Vagina (tissue), 2 donors: ENCODE measurements around the gene LHFPL2. TPM values are rescaled to one million over a fixed set of nuclear protein-coding genes. Genes with fewer than 3 reads are reported as not detected.

Experiments used
- DNase-seq, 2 donors: peaks; one replicate each; pipeline ENCODE4 v3.0.0-alpha.2; 2017; ENCODE audit errors: extremely low spot score in 2 of 2
- H3K27ac ChIP-seq: fragments of 200-600 bp; sonication (generic); one replicate; pipeline ENCODE4 v1.5.1; 2019
- H3K27me3 ChIP-seq: fragments of 200-600 bp; sonication (generic); one replicate; pipeline ENCODE4 v1.5.1; 2019
- H3K36me3 ChIP-seq, 2 donors: fragments of 200-600 bp; sonication (generic); one replicate each; pipeline ENCODE4 v1.5.1; 2017 to 2019
- H3K4me1 ChIP-seq: fragments of 200-600 bp; sonication (generic); one replicate; pipeline ENCODE4 v1.5.1; 2019
- H3K4me3 ChIP-seq, 2 donors: fragments of 200-600 bp; sonication (generic); 1 replicate in 1 of 2; 2 replicates in 1 of 2; pipeline ENCODE4 v1.5.1; 2016 to 2019
- H3K9me3 ChIP-seq: fragments of 200-600 bp; sonication (generic); one replicate; pipeline ENCODE4 v1.5.1; 2019
- CTCF ChIP-seq, 3 experiments: fragments of 450-650 bp in 2 of 3; fragments of 200-600 bp in 1 of 3; sonication (generic) in 1 of 3; IDR thresholded peaks; one replicate each; pipeline ENCODE4 v1.5.1; 2017 to 2019; ENCODE audit warnings: antibody characterized with exemption in 3 of 3, mild to moderate bottlenecking in 2 of 3, moderate library complexity in 2 of 3
- POLR2A ChIP-seq, 2 donors: fragments of 450-650 bp; IDR thresholded peaks; one replicate each; pipeline ENCODE4 v1.6.1; 2017; ENCODE audit warnings: antibody characterized with exemption in 2 of 2, mild to moderate bottlenecking in 2 of 2, moderate library complexity in 2 of 2
- POLR2AphosphoS5 ChIP-seq, 2 donors: sonication (generic); formaldehyde crosslinking; IDR thresholded peaks; one replicate each; pipeline ENCODE4 v1.9.0; 2017; ENCODE audit warnings: antibody characterized with exemption in 2 of 2, mild to moderate bottlenecking in 2 of 2, low read depth in 1 of 2; ENCODE audit not compliant: insufficient read depth in 1 of 2
- intact Hi-C: fragments of 100-400 bp; cut with DNase I; formaldehyde crosslinking; loops from one replicate; pipeline ENCODE4 v1.15.1; 2023
- total RNA-seq: library from RNA; depleted of rRNA; stranded (reverse); fragments of >200 nt; gene quantifications from one replicate; pipeline ENCODE4 v1.2.3, GENCODE V29; 2016

Gene LHFPL2
- total RNA-seq, 1 donor from 2014 or later = 24.8 TPM

- Histone ChIP-seq H3K27ac (no peak overlapping the region), H3K27me3 (no peaks in the 10 kb centered on the region), H3K36me3 (no peaks in the 10 kb centered on the region), H3K4me3 (no peak overlapping the region), H3K9me3 (no peaks in the 10 kb centered on the region), H3K4me1 (peaks cover 9% of the 10 kb centered on the region)
- DNase-seq = no peak
- intact Hi-C loops = loop anchor here (10.0 kb wide), 1 partner anchor 296 kb away; the partner anchor contains the start of gene SCAMP1
- TF ChIP-seq POLR2AphosphoS5 (IDR thresholded peaks at IDR 0.05; ENCODE audit: insufficient read depth in 1 of 2, low read depth in 1 of 2) (no peak), POLR2A (IDR thresholded peaks at IDR 0.05) (no peak)
Measured at GRCh38 chr5:78660401-78660800, 11.8 kb upstream of the LHFPL2 start.

GRCh38 chr5:78659714-78660113, 11.1 kb upstream of the LHFPL2 start:
- Histone ChIP-seq H3K27ac (no peak overlapping the region), H3K36me3 (no peaks in the 10 kb centered on the region), H3K4me1 (peaks cover 9% of the 10 kb centered on the region), H3K27me3 (no peaks in the 10 kb centered on the region), H3K9me3 (no peaks in the 10 kb centered on the region), H3K4me3 (no peak overlapping the region)
- intact Hi-C loops = loop anchor here (10.0 kb wide), 1 partner anchor 295 kb away; the partner anchor contains the start of gene SCAMP1
- no peak for DNase-seq
- TF ChIP-seq CTCF (IDR thresholded peaks at IDR 0.05) = no peak
- TF ChIP-seq POLR2AphosphoS5 (IDR thresholded peaks at IDR 0.05; ENCODE audit: insufficient read depth in 1 of 2, low read depth in 1 of 2) = no peak
- no peak for TF ChIP-seq POLR2A (IDR thresholded peaks at IDR 0.05)

- H3K4me1 ChIP-seq = peaks cover 9% of the 10 kb centered on the region
- H3K27me3 ChIP-seq = no peaks in the 10 kb centered on the region
- no peak overlapping the region for H3K4me3 ChIP-seq
- TF ChIP-seq POLR2A (IDR thresholded peaks at IDR 0.05) = no peak
- no peak for TF ChIP-seq CTCF (IDR thresholded peaks at IDR 0.05)
- TF ChIP-seq POLR2AphosphoS5 (IDR thresholded peaks at IDR 0.05; ENCODE audit: insufficient read depth in 1 of 2, low read depth in 1 of 2) = no peak
- DNase-seq = no peak
- no peak overlapping the region for H3K27ac ChIP-seq
- intact Hi-C loops = no loop called here
- no peaks in the 10 kb centered on the region for H3K36me3 ChIP-seq
- no peaks in the 10 kb centered on the region for H3K9me3 ChIP-seq
Measured at GRCh38 chr5:78659114-78659513, 10.5 kb upstream of the LHFPL2 start.

GRCh38 chr5:78657201-78657600, 8.6 kb upstream of the LHFPL2 start:
- Histone ChIP-seq H3K9me3 (no peaks in the 10 kb centered on the region), H3K4me1 (peaks cover 9% of the 10 kb centered on the region), H3K27ac (no peak overlapping the region), H3K27me3 (no peaks in the 10 kb centered on the region), H3K36me3 (no peaks in the 10 kb centered on the region), H3K4me3 (no peak overlapping the region)
- DNase-seq = no peak
- intact Hi-C loops = no loop called here
- TF ChIP-seq POLR2AphosphoS5 (IDR thresholded peaks at IDR 0.05; ENCODE audit: insufficient read depth in 1 of 2, low read depth in 1 of 2) = no peak
- no peak for TF ChIP-seq POLR2A (IDR thresholded peaks at IDR 0.05)
- TF ChIP-seq CTCF (IDR thresholded peaks at IDR 0.05) = no peak

- no peak for DNase-seq
- intact Hi-C loops = no loop called here
- TF ChIP-seq POLR2A (IDR thresholded peaks at IDR 0.05) (no peak), POLR2AphosphoS5 (IDR thresholded peaks at IDR 0.05; ENCODE audit: insufficient read depth in 1 of 2, low read depth in 1 of 2) (no peak), CTCF (IDR thresholded peaks at IDR 0.05) (no peak)
- Histone ChIP-seq H3K36me3 (no peaks in the 10 kb centered on the region), H3K9me3 (no peaks in the 10 kb centered on the region), H3K27ac (no peak overlapping the region), H3K4me3 (no peak overlapping the region), H3K27me3 (no peaks in the 10 kb centered on the region), H3K4me1 (peaks cover 9% of the 10 kb centered on the region)
Measured at GRCh38 chr5:78655746-78656290, 7.2 kb upstream of the LHFPL2 start.
